ENCODE results near the gene BCL2.
"Not testable (repeated sequence)": the region's sequence is repeated elsewhere in the genome, so short reads cannot be mapped to it uniquely, and the experiment has no call there.

Gene BCL2

GRCh38 chr18:63257453-63257852 is 62.1 kb downstream of the BCL2 start:
- no peak for DNase-seq (ENCODE audit: low spot score)

GRCh38 chr18:63255435-63255834 is 64.1 kb downstream of the BCL2 start:
- no peak for DNase-seq (ENCODE audit: low spot score)

GRCh38 chr18:63254716-63255399 is 64.7 kb downstream of the BCL2 start:
- DNase-seq (ENCODE audit: low spot score): no peak

- peak; percentile 24 for DNase-seq (ENCODE audit: low spot score)
These were observed 65.9 kb downstream of the BCL2 start for GRCh38 chr18:63253428-63254372.

- DNase-seq (ENCODE audit: low spot score): no peak
These were observed 66.6 kb downstream of the BCL2 start for GRCh38 chr18:63253014-63253413.

GRCh38 chr18:63249771-63250170 is 69.8 kb downstream of the BCL2 start:
- no peak for DNase-seq (ENCODE audit: low spot score)

GRCh38 chr18:63247926-63248325 is 71.6 kb downstream of the BCL2 start:
- no peak for DNase-seq (ENCODE audit: low spot score)

GRCh38 chr18:63247506-63247905 is 72.1 kb downstream of the BCL2 start:
- DNase-seq (ENCODE audit: low spot score): no peak

- no peak for DNase-seq (ENCODE audit: low spot score)
These were observed 74.0 kb downstream of the BCL2 start for GRCh38 chr18:63245600-63245999.

- no peak for DNase-seq (ENCODE audit: low spot score)
These were observed 75.0 kb downstream of the BCL2 start for GRCh38 chr18:63244607-63245006.

- no peak for DNase-seq (ENCODE audit: low spot score)
These were observed 77.8 kb downstream of the BCL2 start for GRCh38 chr18:63241760-63242159.

- DNase-seq (ENCODE audit: low spot score): no peak
These were observed 78.3 kb downstream of the BCL2 start for GRCh38 chr18:63241317-63241712.

GRCh38 chr18:63240531-63241316 is 78.8 kb downstream of the BCL2 start:
- DNase-seq (ENCODE audit: low spot score): no peak

GRCh38 chr18:63238693-63239075 is 80.9 kb downstream of the BCL2 start:
- DNase-seq (ENCODE audit: low spot score): no peak

- DNase-seq (ENCODE audit: low spot score): no peak
These were observed 81.5 kb downstream of the BCL2 start for GRCh38 chr18:63237881-63238692.

GRCh38 chr18:63236921-63237846 is 82.4 kb downstream of the BCL2 start:
- no peak for DNase-seq (ENCODE audit: low spot score)

- no peak for DNase-seq (ENCODE audit: low spot score)
These were observed 83.2 kb downstream of the BCL2 start for GRCh38 chr18:63236406-63236805.

GRCh38 chr18:63235920-63236319 is 83.6 kb downstream of the BCL2 start:
- not testable (repeated sequence) for DNase-seq (ENCODE audit: low spot score)

GRCh38 chr18:63234841-63235240 is 84.7 kb downstream of the BCL2 start:
- no peak for DNase-seq (ENCODE audit: low spot score)

- DNase-seq (ENCODE audit: low spot score): no peak
These were observed 85.1 kb downstream of the BCL2 start for GRCh38 chr18:63234432-63234831.

- no peak for DNase-seq (ENCODE audit: low spot score)
These were observed 86.2 kb downstream of the BCL2 start for GRCh38 chr18:63233334-63233733.
